ENCODE measurements around the gene FBL.
"Not testable (repeated sequence)": the region's sequence is repeated elsewhere in the genome, so short reads cannot be mapped to it uniquely, and the experiment has no call there.

Gene FBL

GRCh38 chr19:39820696-39821095 is 25.5 kb downstream of the FBL start:
- DNase-seq, result no peak

GRCh38 chr19:39819786-39820185 is 26.4 kb downstream of the FBL start:
- no peak for DNase-seq

GRCh38 chr19:39818626-39819097 is 27.5 kb downstream of the FBL start:
- no peak for DNase-seq

GRCh38 chr19:39817888-39818561 is 28.2 kb downstream of the FBL start:
- no peak for DNase-seq

- DNase-seq, result no peak
Measured at GRCh38 chr19:39816287-39817048, 29.7 kb downstream of the FBL start.

- no peak for DNase-seq
Measured at GRCh38 chr19:39814595-39814994, 31.6 kb downstream of the FBL start.

GRCh38 chr19:39814111-39814510 is 32.1 kb downstream of the FBL start:
- not testable (repeated sequence) for DNase-seq

- DNase-seq, result no peak
Measured at GRCh38 chr19:39813264-39813993, 32.8 kb downstream of the FBL start.

GRCh38 chr19:39811064-39811463 is 35.1 kb downstream of the FBL start:
- DNase-seq, result no peak

GRCh38 chr19:39810424-39810823 is 35.8 kb downstream of the FBL start:
- DNase-seq, result no peak

- DNase-seq, result no peak
Measured at GRCh38 chr19:39809368-39809767, 36.8 kb downstream of the FBL start.

- not testable (repeated sequence) for DNase-seq
Measured at GRCh38 chr19:39808688-39809087, 37.5 kb downstream of the FBL start.

GRCh38 chr19:39807846-39808364 is 38.3 kb downstream of the FBL start:
- DNase-seq, result no peak

GRCh38 chr19:39805104-39805503 is 41.1 kb downstream of the FBL start:
- DNase-seq, result no peak

- DNase-seq, result no peak
Measured at GRCh38 chr19:39802958-39803357, 43.2 kb downstream of the FBL start.

- no peak for DNase-seq
Measured at GRCh38 chr19:39797083-39797482, 49.1 kb downstream of the FBL start.

GRCh38 chr19:39796000-39796498 is 50.1 kb downstream of the FBL start:
- no peak for DNase-seq

GRCh38 chr19:39795001-39795400 is 51.2 kb downstream of the FBL start:
- DNase-seq, result peak; percentile 9

- peak; percentile 88 for DNase-seq
Measured at GRCh38 chr19:39792999-39793546, 53.1 kb downstream of the FBL start.

GRCh38 chr19:39788244-39788643 is 57.9 kb downstream of the FBL start:
- DNase-seq, result no peak
